Measurements from ENCODE around the gene THSD7B.

Gene THSD7B

GRCh38 chr2:137677466-137677865, 912.1 kb downstream of the THSD7B start:
- H2BK12ac ChIP-seq (ENCODE audit: low read length), result no peak overlapping the region
- H4K91ac ChIP-seq (ENCODE audit: low read depth, low read length, poor library complexity), result no peak overlapping the region
- DNase-seq (ENCODE audit: low spot score), result no peak
- no peak overlapping the region for H3K14ac ChIP-seq (ENCODE audit: low read length)
- H2AK5ac ChIP-seq (ENCODE audit: low read depth, low read length), result no peak overlapping the region
- H3K79me1 ChIP-seq (ENCODE audit: low read depth, low read length), result no peaks in the 10 kb centered on the region
- no peaks in the 10 kb centered on the region for H3K27me3 ChIP-seq (ENCODE audit: control insufficient read depth in 3 of 3, insufficient read depth in 3 of 3, low read depth in 1 of 3, low read length in 3 of 3)
- H2AFZ ChIP-seq (ENCODE audit: low read length), result no peak overlapping the region
- no peak overlapping the region for H3K27ac ChIP-seq (replicated peaks; ENCODE audit: low read length)
- no peak overlapping the region for H2BK5ac ChIP-seq (ENCODE audit: low read length)
- H3K18ac ChIP-seq (ENCODE audit: low read length), result no peak overlapping the region
- no peak overlapping the region for H4K8ac ChIP-seq (ENCODE audit: low read depth, low read length)
- H3K4ac ChIP-seq (ENCODE audit: low read length), result no peak overlapping the region
- H3K4me1 ChIP-seq (ENCODE audit: control insufficient read depth in 2 of 2, insufficient read depth in 1 of 2, low read depth in 1 of 2, low read length in 2 of 2), result no peaks in the 10 kb centered on the region
- no peak overlapping the region for H2BK15ac ChIP-seq (ENCODE audit: low read length)
- H2BK120ac ChIP-seq (ENCODE audit: low read depth, low read length), result no peak overlapping the region
- no CpG with 5 or more reads among the region's 1 CpG for WGBS, 2 donors (ENCODE audit: extremely low coverage in 2 of 2, insufficient read length in 2 of 2, insufficient replicate concordance in 1 of 2)
- no peak overlapping the region for H3K4me3 ChIP-seq (ENCODE audit: low read length in 2 of 2)
- no peaks in the 10 kb centered on the region for H3K9me3 ChIP-seq (replicated peaks in 1 of 2; ENCODE audit: control insufficient read depth in 2 of 2, insufficient read depth in 1 of 2, low read depth in 1 of 2, low read length in 2 of 2)
- H3K36me3 ChIP-seq (replicated peaks in 1 of 2; ENCODE audit: control insufficient read depth in 2 of 2, insufficient read depth in 2 of 2, low read length in 2 of 2), result no peaks in the 10 kb centered on the region
- no peak overlapping the region for H3K9ac ChIP-seq (ENCODE audit: low read depth, low read length, poor library complexity)
- H3K23ac ChIP-seq (ENCODE audit: low read depth, low read length, poor library complexity), result no peak overlapping the region
- no peak overlapping the region for H3K4me2 ChIP-seq (ENCODE audit: insufficient read depth, low read length, poor library complexity, severe bottlenecking)

GRCh38 chr2:137689549-137689948, 924.2 kb downstream of the THSD7B start:
- no peak overlapping the region for H3K4me2 ChIP-seq (ENCODE audit: insufficient read depth, low read length, poor library complexity, severe bottlenecking)
- no CpG with 5 or more reads among the region's 1 CpG for WGBS, 2 donors (ENCODE audit: extremely low coverage in 2 of 2, insufficient read length in 2 of 2, insufficient replicate concordance in 1 of 2)

GRCh38 chr2:137693534-137693933, 928.2 kb downstream of the THSD7B start:
- no peak overlapping the region for H4K91ac ChIP-seq (ENCODE audit: low read depth, low read length, poor library complexity)

More at GRCh38 chr2:137689549-137689948, 924.2 kb downstream of the THSD7B start:
- Histone ChIP-seq H4K8ac (ENCODE audit: low read depth, low read length) (no peak overlapping the region), H3K79me1 (ENCODE audit: low read depth, low read length) (no peaks in the 10 kb centered on the region), H2BK120ac (ENCODE audit: low read depth, low read length) (no peak overlapping the region), H2AK5ac (ENCODE audit: low read depth, low read length) (no peak overlapping the region), H2BK12ac (ENCODE audit: low read length) (no peak overlapping the region), H2BK15ac (ENCODE audit: low read length) (no peak overlapping the region), H3K4me3 (ENCODE audit: low read length in 2 of 2) (no peak overlapping the region), H3K27me3 (ENCODE audit: control insufficient read depth in 3 of 3, insufficient read depth in 3 of 3, low read depth in 1 of 3, low read length in 3 of 3) (no peaks in the 10 kb centered on the region), H4K91ac (ENCODE audit: low read depth, low read length, poor library complexity) (no peak overlapping the region), H2AFZ (ENCODE audit: low read length) (no peak overlapping the region), H3K23ac (ENCODE audit: low read depth, low read length, poor library complexity) (no peak overlapping the region), H3K27ac (replicated peaks; ENCODE audit: low read length) (no peak overlapping the region), H3K18ac (ENCODE audit: low read length) (no peak overlapping the region), H2BK5ac (ENCODE audit: low read length) (no peak overlapping the region), H3K36me3 (replicated peaks in 1 of 2; ENCODE audit: control insufficient read depth in 2 of 2, insufficient read depth in 2 of 2, low read length in 2 of 2) (no peaks in the 10 kb centered on the region), H3K4me1 (ENCODE audit: control insufficient read depth in 2 of 2, insufficient read depth in 1 of 2, low read depth in 1 of 2, low read length in 2 of 2) (no peaks in the 10 kb centered on the region), H3K9ac (ENCODE audit: low read depth, low read length, poor library complexity) (no peak overlapping the region), H3K14ac (ENCODE audit: low read length) (no peak overlapping the region), H3K9me3 (replicated peaks in 1 of 2; ENCODE audit: control insufficient read depth in 2 of 2, insufficient read depth in 1 of 2, low read depth in 1 of 2, low read length in 2 of 2) (no peaks in the 10 kb centered on the region), H3K4ac (ENCODE audit: low read length) (no peak overlapping the region)
- DNase-seq (ENCODE audit: low spot score), result no peak

GRCh38 chr2:137696916-137697315, 931.6 kb downstream of the THSD7B start:
- no peak overlapping the region for H2BK5ac ChIP-seq (ENCODE audit: low read length)
- no peaks in the 10 kb centered on the region for H3K4me1 ChIP-seq (ENCODE audit: control insufficient read depth in 2 of 2, insufficient read depth in 1 of 2, low read depth in 1 of 2, low read length in 2 of 2)
- no peak for DNase-seq (ENCODE audit: low spot score)
- H3K9me3 ChIP-seq (replicated peaks in 1 of 2; ENCODE audit: control insufficient read depth in 2 of 2, insufficient read depth in 1 of 2, low read depth in 1 of 2, low read length in 2 of 2), result peaks cover 0 to 2% of the 10 kb centered on the region in 2 donors
- H3K4ac ChIP-seq (ENCODE audit: low read length), result no peak overlapping the region
- H3K4me2 ChIP-seq (ENCODE audit: insufficient read depth, low read length, poor library complexity, severe bottlenecking), result no peak overlapping the region
- H3K23ac ChIP-seq (ENCODE audit: low read depth, low read length, poor library complexity), result no peak overlapping the region
- H2BK15ac ChIP-seq (ENCODE audit: low read length), result no peak overlapping the region
- H3K9ac ChIP-seq (ENCODE audit: low read depth, low read length, poor library complexity), result no peak overlapping the region
- H4K91ac ChIP-seq (ENCODE audit: low read depth, low read length, poor library complexity), result no peak overlapping the region
- no peak overlapping the region for H2BK120ac ChIP-seq (ENCODE audit: low read depth, low read length)
- no peak overlapping the region for H4K8ac ChIP-seq (ENCODE audit: low read depth, low read length)
- no CpG with 5 or more reads among the region's 1 CpG for WGBS, 2 donors (ENCODE audit: extremely low coverage in 2 of 2, insufficient read length in 2 of 2, insufficient replicate concordance in 1 of 2)
- no peak overlapping the region for H2AK5ac ChIP-seq (ENCODE audit: low read depth, low read length)
- H3K14ac ChIP-seq (ENCODE audit: low read length), result no peak overlapping the region
- no peak overlapping the region for H3K18ac ChIP-seq (ENCODE audit: low read length)
- no peak overlapping the region for H2BK12ac ChIP-seq (ENCODE audit: low read length)
- H3K27me3 ChIP-seq (ENCODE audit: control insufficient read depth in 3 of 3, insufficient read depth in 3 of 3, low read depth in 1 of 3, low read length in 3 of 3), result no peaks in the 10 kb centered on the region
- H2AFZ ChIP-seq (ENCODE audit: low read length), result no peak overlapping the region
- H3K79me1 ChIP-seq (ENCODE audit: low read depth, low read length), result no peaks in the 10 kb centered on the region
- H3K36me3 ChIP-seq (replicated peaks in 1 of 2; ENCODE audit: control insufficient read depth in 2 of 2, insufficient read depth in 2 of 2, low read length in 2 of 2), result no peaks in the 10 kb centered on the region
- no peak overlapping the region for H3K4me3 ChIP-seq (ENCODE audit: low read length in 2 of 2)
- no peak overlapping the region for H3K27ac ChIP-seq (replicated peaks; ENCODE audit: low read length)

More at GRCh38 chr2:137693534-137693933, 928.2 kb downstream of the THSD7B start:
- Histone ChIP-seq H3K18ac (ENCODE audit: low read length) (no peak overlapping the region), H3K27me3 (ENCODE audit: control insufficient read depth in 3 of 3, insufficient read depth in 3 of 3, low read depth in 1 of 3, low read length in 3 of 3) (no peaks in the 10 kb centered on the region), H3K9me3 (replicated peaks in 1 of 2; ENCODE audit: control insufficient read depth in 2 of 2, insufficient read depth in 1 of 2, low read depth in 1 of 2, low read length in 2 of 2) (no peaks in the 10 kb centered on the region), H2BK5ac (ENCODE audit: low read length) (no peak overlapping the region), H3K4me1 (ENCODE audit: control insufficient read depth in 2 of 2, insufficient read depth in 1 of 2, low read depth in 1 of 2, low read length in 2 of 2) (no peaks in the 10 kb centered on the region), H3K23ac (ENCODE audit: low read depth, low read length, poor library complexity) (no peak overlapping the region), H2AK5ac (ENCODE audit: low read depth, low read length) (no peak overlapping the region), H4K8ac (ENCODE audit: low read depth, low read length) (no peak overlapping the region), H3K79me1 (ENCODE audit: low read depth, low read length) (no peaks in the 10 kb centered on the region), H2BK15ac (ENCODE audit: low read length) (no peak overlapping the region), H3K9ac (ENCODE audit: low read depth, low read length, poor library complexity) (no peak overlapping the region), H3K4ac (ENCODE audit: low read length) (no peak overlapping the region), H3K36me3 (replicated peaks in 1 of 2; ENCODE audit: control insufficient read depth in 2 of 2, insufficient read depth in 2 of 2, low read length in 2 of 2) (no peaks in the 10 kb centered on the region), H3K4me3 (ENCODE audit: low read length in 2 of 2) (no peak overlapping the region), H3K27ac (replicated peaks; ENCODE audit: low read length) (no peak overlapping the region), H2BK12ac (ENCODE audit: low read length) (no peak overlapping the region), H3K14ac (ENCODE audit: low read length) (no peak overlapping the region), H3K4me2 (ENCODE audit: insufficient read depth, low read length, poor library complexity, severe bottlenecking) (no peak overlapping the region), H2AFZ (ENCODE audit: low read length) (no peak overlapping the region), H2BK120ac (ENCODE audit: low read depth, low read length) (no peak overlapping the region)
- DNase-seq (ENCODE audit: low spot score), result no peak
- no CpG with 5 or more reads among the region's 2 CpGs for WGBS, 2 donors (ENCODE audit: extremely low coverage in 2 of 2, insufficient read length in 2 of 2, insufficient replicate concordance in 1 of 2)
